ENCODE results near the gene ARID3C.

ARID3C gene

DNA sequence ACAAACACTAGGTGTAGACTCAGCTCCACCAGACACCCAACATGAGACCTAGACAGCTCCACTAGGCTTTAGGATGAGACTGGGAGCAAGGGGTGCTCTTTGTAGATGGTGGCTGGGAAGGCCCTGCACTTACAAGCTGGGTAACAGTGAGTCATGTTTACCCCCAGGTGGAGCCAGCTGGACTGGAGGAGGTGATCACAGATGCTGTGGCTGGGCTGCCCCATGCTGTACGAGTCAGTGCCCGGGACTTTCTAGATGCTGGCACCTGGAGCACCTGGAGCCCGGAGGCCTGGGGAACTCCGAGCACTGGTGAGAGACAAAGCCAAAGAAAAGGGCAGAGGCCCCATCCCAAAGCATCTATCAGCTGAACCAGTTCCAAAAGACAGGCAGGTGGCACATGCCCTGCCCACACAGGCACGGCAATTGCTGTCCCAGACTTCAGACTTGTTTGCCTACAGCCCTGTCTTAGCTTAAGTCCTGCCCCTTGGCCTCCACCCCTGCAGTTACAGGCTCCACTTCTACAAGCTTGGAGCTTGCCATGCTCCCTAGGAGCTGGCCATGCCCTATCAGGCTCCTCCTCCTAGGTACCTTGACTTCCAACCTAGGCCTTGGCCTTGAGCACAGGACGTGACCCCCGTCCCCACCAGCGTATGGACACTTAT is 30.9 kb upstream of the ARID3C start:
- 0 out of 2 replicates have a peak overlapping the region, but pooled peaks have one; percentile 2 for H3K27ac ChIP-seq
- POLR2A ChIA-PET (ENCODE audit: low non-redundant PET) = no interaction called here
- TF ChIP-seq, protein P1, sequence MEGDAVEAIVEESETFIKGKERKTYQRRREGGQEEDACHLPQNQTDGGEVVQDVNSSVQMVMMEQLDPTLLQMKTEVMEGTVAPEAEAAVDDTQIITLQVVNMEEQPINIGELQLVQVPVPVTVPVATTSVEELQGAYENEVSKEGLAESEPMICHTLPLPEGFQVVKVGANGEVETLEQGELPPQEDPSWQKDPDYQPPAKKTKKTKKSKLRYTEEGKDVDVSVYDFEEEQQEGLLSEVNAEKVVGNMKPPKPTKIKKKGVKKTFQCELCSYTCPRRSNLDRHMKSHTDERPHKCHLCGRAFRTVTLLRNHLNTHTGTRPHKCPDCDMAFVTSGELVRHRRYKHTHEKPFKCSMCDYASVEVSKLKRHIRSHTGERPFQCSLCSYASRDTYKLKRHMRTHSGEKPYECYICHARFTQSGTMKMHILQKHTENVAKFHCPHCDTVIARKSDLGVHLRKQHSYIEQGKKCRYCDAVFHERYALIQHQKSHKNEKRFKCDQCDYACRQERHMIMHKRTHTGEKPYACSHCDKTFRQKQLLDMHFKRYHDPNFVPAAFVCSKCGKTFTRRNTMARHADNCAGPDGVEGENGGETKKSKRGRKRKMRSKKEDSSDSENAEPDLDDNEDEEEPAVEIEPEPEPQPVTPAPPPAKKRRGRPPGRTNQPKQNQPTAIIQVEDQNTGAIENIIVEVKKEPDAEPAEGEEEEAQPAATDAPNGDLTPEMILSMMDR (conservative IDR thresholded peaks at IDR 0.05; ENCODE audit: low read depth) = no peak
- CTCF ChIA-PET = interaction anchor here (0.6 to 2.9 kb wide), 3 partner anchors 24 to 123 kb away, joined by 3 to 10 read pairs (median 4); no protein-coding TSS in a partner anchor
- peak; percentile 48 for DNase-seq (ENCODE audit: low spot score)

GRCh38 chr9:34658461-34658860 is 29.6 kb upstream of the ARID3C start:
- CTCF ChIA-PET = no interaction called here
- TF ChIP-seq, protein P1 (conservative IDR thresholded peaks at IDR 0.05; ENCODE audit: low read depth) = no peak
- POLR2A ChIA-PET (ENCODE audit: low non-redundant PET) = no interaction called here
- H3K27ac ChIP-seq = no peak overlapping the region
- DNase-seq (ENCODE audit: low spot score) = no peak

GRCh38 chr9:34656992-34657391 is 28.1 kb upstream of the ARID3C start:
- H3K27ac ChIP-seq = no peak overlapping the region
- DNase-seq (ENCODE audit: low spot score) = no peak
- TF ChIP-seq, protein P1 (conservative IDR thresholded peaks at IDR 0.05; ENCODE audit: low read depth) = no peak
- POLR2A ChIA-PET (ENCODE audit: low non-redundant PET) = no interaction called here
- CTCF ChIA-PET = interaction anchor here (1.4 kb wide), 1 partner anchor 22 kb away, joined by 3 read pairs; no protein-coding TSS in a partner anchor

- DNase-seq (ENCODE audit: low spot score) = no peak
- peak overlapping the region; percentile 87; the same call in 1 of the 2 replicates for H3K27ac ChIP-seq
- TF ChIP-seq, protein P1 (conservative IDR thresholded peaks at IDR 0.05; ENCODE audit: low read depth) = no peak
- POLR2A ChIA-PET (ENCODE audit: low non-redundant PET) = no interaction called here
- CTCF ChIA-PET = interaction anchor here (0.6 to 0.9 kb wide), 2 partner anchors 108 to 244 kb away, joined by 5 to 10 read pairs; no protein-coding TSS in a partner anchor
These were observed 26.5 kb upstream of the ARID3C start for GRCh38 chr9:34655394-34655793.

GRCh38 chr9:34654323-34655051 is 25.6 kb upstream of the ARID3C start:
- POLR2A ChIA-PET (ENCODE audit: low non-redundant PET) = no interaction called here
- CTCF ChIA-PET = interaction anchor here (0.6 to 0.9 kb wide), 3 partner anchors 8 to 873 kb away, joined by 4 to 5 read pairs (median 5); partner anchors contain the start of gene GALT
- TF ChIP-seq, protein P1 (conservative IDR thresholded peaks at IDR 0.05; ENCODE audit: low read depth) = no peak
- no peak for DNase-seq (ENCODE audit: low spot score)
- peak overlapping the region; percentile 87 for H3K27ac ChIP-seq

DNA sequence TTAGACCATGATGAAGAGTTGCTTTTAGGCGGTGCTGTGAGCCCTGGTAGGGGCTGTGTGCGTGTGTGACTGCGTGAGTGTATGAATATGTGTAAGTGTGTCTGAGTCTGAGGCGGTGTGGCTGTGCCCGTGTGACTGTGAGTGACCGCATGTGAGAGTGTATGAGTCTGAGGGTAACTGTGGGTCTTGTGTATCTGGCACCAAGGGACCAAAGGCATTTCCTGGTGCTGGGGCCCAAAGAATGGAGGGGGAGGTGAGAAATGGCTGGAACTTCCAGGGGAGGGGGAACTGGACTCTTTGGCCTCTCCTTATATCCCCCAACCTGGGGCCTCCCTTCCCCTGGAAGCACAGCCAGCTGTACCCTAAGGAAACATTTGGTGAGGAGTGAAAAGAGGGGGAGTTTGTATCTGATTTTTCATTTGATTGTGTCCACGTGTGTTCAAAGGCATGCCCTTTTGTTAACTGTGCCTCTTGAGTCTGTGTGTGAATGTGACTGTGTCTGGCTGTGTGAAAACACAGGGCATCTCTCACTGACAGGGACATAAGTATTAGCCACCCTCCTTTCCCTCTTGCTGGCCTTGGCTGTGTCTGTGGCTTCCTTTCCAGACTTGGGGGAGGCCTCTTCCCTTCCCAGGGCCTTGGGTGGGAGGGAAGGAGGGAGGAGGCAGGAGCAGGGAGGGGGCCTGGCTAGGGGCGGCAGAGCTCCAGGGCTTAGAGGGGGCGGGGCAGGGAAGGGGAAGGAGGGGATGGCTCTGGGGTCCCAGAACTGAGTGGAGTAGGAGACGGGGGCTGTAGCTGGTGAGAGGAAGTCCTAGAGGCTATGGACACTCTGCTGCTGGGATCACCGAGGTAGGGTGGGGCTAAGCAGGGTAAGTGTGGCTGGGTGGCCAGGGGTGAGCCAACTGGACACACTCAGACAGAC is 24.5 kb upstream of the ARID3C start:
- H3K27ac ChIP-seq = peak overlapping the region; percentile 87
- no peak for DNase-seq (ENCODE audit: low spot score)
- ChIA-PET CTCF (interaction anchor here (0.6 to 0.9 kb wide), 2 partner anchors 8 to 50 kb away, joined by 4 read pairs; no protein-coding TSS in a partner anchor), POLR2A (ENCODE audit: low non-redundant PET) (no interaction called here)
- TF ChIP-seq, protein P1 (conservative IDR thresholded peaks at IDR 0.05; ENCODE audit: low read depth) = no peak

Data from RWPE1 (cell line).